Stomach (tissue), 9 donors: ENCODE data around the gene MTG1. TPM values are rescaled to one million over a fixed set of nuclear protein-coding genes. Genes with fewer than 3 reads are reported as not detected.
A peak's percentile ranks its signal among the peaks of the same experiment; 100 is the strongest.

ENCODE experiments used
- DNase-seq, 2 donors: peaks; one replicate each; pipeline versions ENCODE4 v3.0.0 to v3.0.0-alpha.2; 2013 to 2019
- H3K27ac ChIP-seq, 5 donors: fragments of 200-600 bp in 4 of 5; sonication (generic) in 4 of 5; one replicate each; pipeline ENCODE4 v1.5.1; 2013 to 2019; ENCODE audit warnings: mild to moderate bottlenecking in 1 of 5, moderate library complexity in 1 of 5
- H3K27me3 ChIP-seq, 3 donors: fragments of 200-600 bp; sonication (generic); one replicate each; pipeline ENCODE4 v1.5.1; 2017 to 2019; ENCODE audit warnings: mixed run types in 1 of 3
- H3K36me3 ChIP-seq, 4 donors: fragments of 200-600 bp; sonication (generic); 1 replicate in 3 of 4; 2 replicates in 1 of 4; pipeline ENCODE4 v1.5.1; 2016 to 2019
- H3K4me1 ChIP-seq, 4 donors: fragments of 200-600 bp; sonication (generic); one replicate each; pipeline ENCODE4 v1.5.1; 2016 to 2019
- H3K4me3 ChIP-seq, 4 donors: fragments of 200-600 bp; sonication (generic) in 3 of 4; one replicate each; pipeline ENCODE4 v1.5.1; 2016 to 2019; ENCODE audit warnings: mild to moderate bottlenecking in 1 of 4
- H3K9me3 ChIP-seq, 4 donors: fragments of 200-600 bp; sonication (generic); one replicate each; pipeline ENCODE4 v1.5.1; 2016 to 2019
- CTCF ChIP-seq, 7 experiments: fragments of 450-650 bp in 4 of 7; fragments of 200-600 bp in 3 of 7; sonication (generic) in 3 of 7; IDR thresholded peaks; one replicate each; pipeline ENCODE4 v1.5.1; 2016 to 2019; ENCODE audit warnings: antibody characterized with exemption in 7 of 7, control low read depth in 2 of 7, mild to moderate bottlenecking in 1 of 7
- EP300 ChIP-seq: sonication (generic); formaldehyde crosslinking; IDR thresholded peaks from one replicate; pipeline ENCODE4 v1.6.1; 2017; ENCODE audit warnings: antibody characterized with exemption
- POLR2A ChIP-seq, 4 donors: fragments of 450-650 bp; IDR thresholded peaks; one replicate each; pipeline ENCODE4 v1.6.1; 2016; ENCODE audit warnings: antibody characterized with exemption in 4 of 4, control low read depth in 2 of 4, mild to moderate bottlenecking in 1 of 4, moderate library complexity in 1 of 4
- POLR2AphosphoS5 ChIP-seq, 3 donors: sonication (generic); formaldehyde crosslinking; IDR thresholded peaks; one replicate each; pipeline ENCODE4 v1.6.1; 2016; ENCODE audit warnings: antibody characterized with exemption in 3 of 3
- WGBS, 5 donors: extraction: QIAGEN DNeasy Blood & Tissue Kit in 3 of 5; methylation state at CpG; one replicate each; pipeline versions ENCODE4 v1.1.5 to v1.1.7; 2013 to 2018; 5-methylcytosine and 5-hydroxymethylcytosine counted together
- intact Hi-C: fragments of 100-400 bp; cut with DNase I; formaldehyde crosslinking; loops from one replicate; pipeline ENCODE4 v1.15.1; 2023; ENCODE audit warnings: low total_unique reads
- polyA plus RNA-seq, 3 donors: library from polyadenylated mRNA; stranded (reverse); fragments of 200-250 nt; gene quantifications; one replicate each; pipeline ENCODE4 v1.2.3, GENCODE V29; 2013
- total RNA-seq, 5 donors: library from RNA; depleted of rRNA; stranded (reverse); fragments of >200 nt; gene quantifications; one replicate each; pipeline versions ENCODE4 v1.1.0 to v1.2.3, GENCODE V29; 2014 to 2016
- donor health status: healthy with polysubstance abuse.
- donor health status: Bipolar disorder and iron deficiency.
- donor health status: healthy.

MTG1 gene
- total and polyA plus RNA-seq, 8 donors = 36.7 to 177 (median 52.9) TPM

GRCh38 chr10:133378251-133379096 is 15.5 kb upstream of the MTG1 start:
- TF ChIP-seq POLR2A (IDR thresholded peaks at IDR 0.05) (no peak), CTCF (IDR thresholded peaks at IDR 0.05) (no peak), EP300 (no peak), POLR2AphosphoS5 (IDR thresholded peaks at IDR 0.05) (peak in 1 of 3 donors; percentile 35)
- WGBS, 5 donors = 0 to 1% (median 0%) methylated on average over 34 to 82 of the region's 90 CpGs
- Histone ChIP-seq H3K4me1 (peaks cover 21 to 43% (median 41%) of the 10 kb centered on the region in 4 donors), H3K36me3 (peaks cover 0 to 18% (median 13%) of the 10 kb centered on the region in 4 donors), H3K27me3 (no peaks in the 10 kb centered on the region), H3K9me3 (no peaks in the 10 kb centered on the region), H3K4me3 (peak overlapping the region; percentile 75 to 97 (median 82)), H3K27ac (peak overlapping the region; percentile 85 to 93 (median 90))
- intact Hi-C loops = no loop called here
- DNase-seq = peak; percentile 75 to 89

GRCh38 chr10:133379152-133379800 is 14.7 kb upstream of the MTG1 start, which contains the start of gene PAOX:
TSS of gene PAOX (plus strand) at chr10:133379262. CDS start at chr10:133379317, 55 bp downstream.
- 2 to 6% (median 2%) methylated on average over 26 to 67 of the region's 78 CpGs for WGBS, 5 donors
- H3K36me3 ChIP-seq = peaks cover 0 to 26% (median 20%) of the 10 kb centered on the region in 4 donors
- peak; percentile 75 to 85 for DNase-seq
- peak within 1 kb of the TSS; percentile 75 to 97 (median 82) for H3K4me3 ChIP-seq
- intact Hi-C loops = no loop called here
- H3K4me1 ChIP-seq = peaks cover 15 to 37% (median 35%) of the 10 kb centered on the region in 4 donors
- peak within 1 kb of the TSS; percentile 85 to 93 (median 90) for H3K27ac ChIP-seq
- no peaks in the 10 kb centered on the region for H3K9me3 ChIP-seq
- TF ChIP-seq EP300 (no peak), POLR2A (IDR thresholded peaks at IDR 0.05) (no peak), POLR2AphosphoS5 (IDR thresholded peaks at IDR 0.05) (peak in 1 of 3 donors; percentile 52), CTCF (IDR thresholded peaks at IDR 0.05) (no peak)
- no peaks in the 10 kb centered on the region for H3K27me3 ChIP-seq

GRCh38 chr10:133379801-133380666 is 13.9 kb upstream of the MTG1 start:
- TF ChIP-seq EP300 = no peak
- no peak for TF ChIP-seq POLR2A (IDR thresholded peaks at IDR 0.05)
- TF ChIP-seq CTCF (IDR thresholded peaks at IDR 0.05) = no peak
- no peak for TF ChIP-seq POLR2AphosphoS5 (IDR thresholded peaks at IDR 0.05)
- no peaks in the 10 kb centered on the region for H3K27me3 ChIP-seq
- intact Hi-C loops = no loop called here
- no peaks in the 10 kb centered on the region for H3K9me3 ChIP-seq
- peaks cover 14 to 32% (median 30%) of the 10 kb centered on the region in 4 donors for H3K4me1 ChIP-seq
- peak overlapping the region in 4 of 5 donors; percentile 79 to 93 (median 90) for H3K27ac ChIP-seq
- H3K36me3 ChIP-seq = peaks cover 0 to 33% (median 27%) of the 10 kb centered on the region in 4 donors
- 90 to 93% (median 92%) methylated on average over 16 to 36 of the region's 36 CpGs for WGBS, 5 donors
- H3K4me3 ChIP-seq = peak overlapping the region; percentile 75 to 97 (median 82)
- no peak for DNase-seq
